ENCODE results near the gene OBSL1. TPM values are rescaled to one million over a fixed set of nuclear protein-coding genes. Genes with fewer than 3 reads are reported as not detected.

OBSL1 gene
- total RNA-seq, 3 donors from 2014 or later (not counting 1 experiment from before 2014, with no cell fraction given): 0.07 to 8.8 (median 0.32) TPM

- Mint-ChIP-seq H3K27me3 (ENCODE audit: low read depth in 2 of 2) (peaks cover 52 to 71% of the 10 kb centered on the region in 2 donors), H3K4me1 (peaks cover 8 to 23% of the 10 kb centered on the region in 2 donors), H3K9me3 (no peaks in the 10 kb centered on the region), H3K36me3 (no peaks in the 10 kb centered on the region), H3K27ac (no peak overlapping the region), H3K4me3 (no peak overlapping the region)
- no peak for TF ChIP-seq CTCF (IDR thresholded peaks at IDR 0.05)
- DNase-seq (no peak), ATAC-seq (no peak)
- WGBS (ENCODE audit: insufficient coverage): 86% methylated on average over 21 of the region's 21 CpGs
- Histone ChIP-seq H3K27me3 (ENCODE audit: control insufficient read depth, insufficient read depth, low read length) (peaks cover 34% of the 10 kb centered on the region), H3K4me3 (ENCODE audit: low read length) (no peak overlapping the region), H3K9me3 (ENCODE audit: control insufficient read depth, insufficient read depth, low read length) (no peaks in the 10 kb centered on the region), H3K4me1 (ENCODE audit: control insufficient read depth, insufficient read depth, low read length) (peaks cover 6% of the 10 kb centered on the region), H3K27ac (ENCODE audit: low read length) (no peak overlapping the region), H3K36me3 (ENCODE audit: control insufficient read depth, insufficient read depth, low read length) (no peaks in the 10 kb centered on the region)
- intact Hi-C loops (cut with micrococcal nuclease): no loop called here
Measured at GRCh38 chr2:219514836-219515235, 56.5 kb downstream of the OBSL1 start.

GRCh38 chr2:219514196-219514761, 57.1 kb downstream of the OBSL1 start, which contains the start of gene ASIC4:
Gene ASIC4, plus strand, starts transcription at chr2:219514482. Its CDS starts 243 bp downstream, at chr2:219514725.
- no peak within 1 kb of the TSS for H3K4me3 Mint-ChIP-seq
- no peak for DNase-seq

GRCh38 chr2:219513787-219514186, 57.6 kb downstream of the OBSL1 start:
- no peaks in the 10 kb centered on the region for H3K9me3 Mint-ChIP-seq
- peaks cover 8 to 28% of the 10 kb centered on the region in 2 donors for H3K4me1 Mint-ChIP-seq
- no peak for TF ChIP-seq CTCF (IDR thresholded peaks at IDR 0.05)
- no peak overlapping the region for H3K27ac Mint-ChIP-seq
- DNase-seq: no peak
- ATAC-seq: no peak
- H3K27me3 Mint-ChIP-seq (ENCODE audit: low read depth in 2 of 2): peaks cover 52 to 72% of the 10 kb centered on the region in 2 donors
- no peak overlapping the region for H3K27ac ChIP-seq (ENCODE audit: low read length)
- no peak overlapping the region for H3K4me3 Mint-ChIP-seq
- 2% methylated on average over 3 of the region's 4 CpGs for WGBS (ENCODE audit: insufficient coverage)
- peaks cover 41% of the 10 kb centered on the region for H3K27me3 ChIP-seq (ENCODE audit: control insufficient read depth, insufficient read depth, low read length)
- peaks cover 12% of the 10 kb centered on the region for H3K4me1 ChIP-seq (ENCODE audit: control insufficient read depth, insufficient read depth, low read length)
- no peaks in the 10 kb centered on the region for H3K36me3 Mint-ChIP-seq
- H3K4me3 ChIP-seq (ENCODE audit: low read length): no peak overlapping the region
- no peaks in the 10 kb centered on the region for H3K36me3 ChIP-seq (ENCODE audit: control insufficient read depth, insufficient read depth, low read length)
- intact Hi-C loops (cut with micrococcal nuclease): no loop called here
- no peaks in the 10 kb centered on the region for H3K9me3 ChIP-seq (ENCODE audit: control insufficient read depth, insufficient read depth, low read length)

More at GRCh38 chr2:219514196-219514761, 57.1 kb downstream of the OBSL1 start, which contains the start of gene ASIC4:
- no peak for ATAC-seq
- Mint-ChIP-seq H3K27ac (no peak within 1 kb of the TSS), H3K27me3 (ENCODE audit: low read depth in 2 of 2) (peaks cover 52 to 73% of the 10 kb centered on the region in 2 donors), H3K4me1 (peaks cover 8 to 28% of the 10 kb centered on the region in 2 donors), H3K9me3 (no peaks in the 10 kb centered on the region), H3K36me3 (no peaks in the 10 kb centered on the region)
- H3K9me3 ChIP-seq (ENCODE audit: control insufficient read depth, insufficient read depth, low read length): no peaks in the 10 kb centered on the region
- no peak for TF ChIP-seq CTCF (IDR thresholded peaks at IDR 0.05)
- peaks cover 38% of the 10 kb centered on the region for H3K27me3 ChIP-seq (ENCODE audit: control insufficient read depth, insufficient read depth, low read length)
- H3K4me3 ChIP-seq (ENCODE audit: low read length): no peak within 1 kb of the TSS
- no peaks in the 10 kb centered on the region for H3K36me3 ChIP-seq (ENCODE audit: control insufficient read depth, insufficient read depth, low read length)
- WGBS (ENCODE audit: insufficient coverage): 5% methylated on average over 31 of the region's 31 CpGs
- H3K4me1 ChIP-seq (ENCODE audit: control insufficient read depth, insufficient read depth, low read length): peaks cover 12% of the 10 kb centered on the region
- intact Hi-C loops (cut with micrococcal nuclease): no loop called here
- no peak within 1 kb of the TSS for H3K27ac ChIP-seq (ENCODE audit: low read length)
